Cortex of kidney (tissue), 1 donor: ENCODE results near the gene GAS7.
"Not testable (repeated sequence)": the region's sequence is repeated elsewhere in the genome, so short reads cannot be mapped to it uniquely, and the experiment has no call there.

Experiments used
- DNase-seq: peaks from one replicate; lab custom pipeline; 2025; lab: John Stamatoyannopoulos, UW

GAS7 gene

GRCh38 chr17:10021272-10021984 is 177.0 kb downstream of the GAS7 start:
- no peak for DNase-seq

GRCh38 chr17:10019941-10020451 is 178.4 kb downstream of the GAS7 start:
- no peak for DNase-seq

- no peak for DNase-seq
Measured at GRCh38 chr17:10018461-10018891, 179.9 kb downstream of the GAS7 start.

- not testable (repeated sequence) for DNase-seq
Measured at GRCh38 chr17:10016958-10017570, 181.3 kb downstream of the GAS7 start.

GRCh38 chr17:10013365-10014112 is 184.9 kb downstream of the GAS7 start:
- no peak for DNase-seq

GRCh38 chr17:10010752-10011151 is 187.7 kb downstream of the GAS7 start:
- no peak for DNase-seq

GRCh38 chr17:10003705-10004104 is 194.7 kb downstream of the GAS7 start:
- no peak for DNase-seq

GRCh38 chr17:10002567-10003360 is 195.6 kb downstream of the GAS7 start:
- not testable (repeated sequence) for DNase-seq

- DNase-seq: no peak
Measured at GRCh38 chr17:10001306-10001873, 197.0 kb downstream of the GAS7 start.

GRCh38 chr17:9999919-10000695 is 198.3 kb downstream of the GAS7 start:
- DNase-seq: no peak

GRCh38 chr17:9998060-9998459 is 200.3 kb downstream of the GAS7 start:
- no peak for DNase-seq

- no peak for DNase-seq
Measured at GRCh38 chr17:9994761-9995160, 203.6 kb downstream of the GAS7 start.

GRCh38 chr17:9991796-9992195 is 206.6 kb downstream of the GAS7 start:
- no peak for DNase-seq

GRCh38 chr17:9991351-9991750 is 207.1 kb downstream of the GAS7 start:
- DNase-seq: no peak

GRCh38 chr17:9987779-9988585 is 210.4 kb downstream of the GAS7 start:
- no peak for DNase-seq

- no peak for DNase-seq
Measured at GRCh38 chr17:9986754-9987382, 211.5 kb downstream of the GAS7 start.

- DNase-seq: no peak
Measured at GRCh38 chr17:9985646-9986045, 212.8 kb downstream of the GAS7 start.

- DNase-seq: no peak
Measured at GRCh38 chr17:9984768-9985167, 213.6 kb downstream of the GAS7 start.

- DNase-seq: no peak
Measured at GRCh38 chr17:9982159-9982558, 216.2 kb downstream of the GAS7 start.
